ENCODE measurements around the gene HSDL1. TPM values are rescaled to one million over a fixed set of nuclear protein-coding genes. Genes with fewer than 3 reads are reported as not detected.

HSDL1 gene
- total RNA-seq (2022; extraction: Qiagen RNA extraction): 17.5 to 19.9 TPM (median 17.8 TPM) in 5 replicates

DNA sequence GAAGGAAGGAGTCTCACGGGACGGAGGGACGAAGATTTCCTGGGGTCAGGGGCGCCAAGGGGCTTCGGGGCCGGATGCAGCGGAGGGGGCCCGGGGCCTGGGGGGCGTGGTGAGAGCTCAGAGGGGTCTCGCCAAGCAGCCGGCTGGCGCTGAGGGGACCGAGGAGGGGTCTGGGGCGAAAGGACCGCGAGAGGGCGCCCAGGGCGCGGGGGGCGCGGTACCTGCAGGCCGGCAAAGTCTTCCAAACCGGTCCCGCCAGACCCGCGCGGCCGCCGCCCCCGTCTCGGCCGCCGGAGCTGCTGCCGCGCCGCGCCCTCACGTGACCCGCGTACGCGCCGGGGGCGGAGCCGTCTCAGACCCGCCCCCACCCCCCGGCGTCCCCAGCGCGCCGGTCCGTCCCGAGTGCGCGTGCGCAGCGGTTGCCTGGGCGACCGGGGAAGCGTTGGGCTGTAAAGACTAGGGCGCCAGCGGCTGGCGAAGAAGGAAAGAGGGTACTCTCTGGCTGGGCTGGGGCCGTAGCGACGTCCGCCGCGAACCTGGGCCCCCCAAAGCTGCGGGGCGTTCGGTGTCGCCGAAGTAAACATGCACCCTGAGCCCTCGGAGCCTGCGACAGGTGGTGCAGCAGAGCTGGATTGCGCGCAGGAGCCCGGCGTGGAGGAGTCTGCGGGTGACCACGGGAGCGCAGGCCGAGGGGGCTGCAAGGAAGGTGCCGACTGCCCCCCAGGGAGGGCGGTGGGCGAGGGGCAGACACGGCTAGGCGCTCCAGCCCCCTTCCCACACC, at the start of gene HSDL1, which contains the start of gene DNAAF1:
HSDL1 (minus strand) TSS at position 319 of the 781 bp plus-strand sequence. CDS start 13,856 bp downstream, outside the sequence.
DNAAF1 (plus strand) TSS at position 450 of the 781 bp plus-strand sequence; CDS start at position 583, 133 bp downstream.

DNA sequence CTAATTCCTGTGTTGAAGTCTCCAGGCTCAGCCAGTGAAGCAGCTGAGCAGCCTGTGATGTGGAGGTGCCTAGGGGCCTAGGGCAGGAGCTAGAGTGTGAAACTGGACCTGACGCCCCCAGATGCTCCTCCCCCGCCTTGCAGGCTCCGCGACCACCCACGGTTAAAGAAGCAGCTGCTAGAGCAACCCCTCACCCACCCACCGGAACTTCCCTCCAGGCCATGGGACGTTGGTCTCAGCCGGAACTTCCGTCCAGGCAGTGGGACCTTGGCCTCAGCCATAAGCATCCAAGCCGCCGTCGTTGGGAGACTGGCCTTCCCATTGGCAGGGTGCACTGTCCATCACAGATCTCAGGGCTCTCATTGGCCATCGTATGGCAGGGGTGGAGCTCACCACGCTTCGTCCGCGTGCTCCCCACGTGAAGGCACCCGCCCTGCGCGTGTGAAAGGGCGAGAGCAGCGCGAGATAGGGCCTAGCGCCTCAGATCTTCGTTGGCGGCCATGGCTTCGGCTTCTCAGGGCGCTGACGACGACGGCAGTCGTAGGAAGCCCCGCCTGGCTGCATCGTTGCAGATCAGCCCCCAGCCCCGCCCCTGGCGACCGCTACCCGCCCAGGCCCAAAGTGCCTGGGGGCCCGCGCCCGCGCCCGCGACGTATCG, 45.9 kb upstream of the HSDL1 start, which contains the start of gene ADAD2:
ADAD2 (plus strand) TSS at position 427 of the 658 bp plus-strand sequence; CDS start at position 501, 74 bp downstream.

GRCh38 chr16:84186685-84187437, 41.9 kb upstream of the HSDL1 start, which contains the start of gene TAF1C:
TAF1C (minus strand) TSS chr16:84187057; CDS start chr16:84184988, 2,069 bp downstream.

GRCh38 chr16:84116720-84117493, 28.1 kb downstream of the HSDL1 start, which contains the start of gene MBTPS1:
MBTPS1 (minus strand) TSS chr16:84116942; CDS start chr16:84101783, 15,159 bp downstream.

Other genes starting within 250 kb of the HSDL1 start
- 1.1 to 2.2 TPM (median 1.9 TPM) in 5 replicates for gene MLYCD, start 246.1 kb downstream of the HSDL1 start, total RNA-seq (2022; extraction: Qiagen RNA extraction)
- gene OSGIN1, start 191.9 kb downstream of the HSDL1 start, total RNA-seq (2022; extraction: Qiagen RNA extraction): 14.9 to 30.1 TPM (median 16.3 TPM) in 5 replicates
- 1.4 to 3.0 TPM (median 2.6 TPM) in 5 replicates for gene NECAB2, start 176.9 kb downstream of the HSDL1 start, total RNA-seq (2022; extraction: Qiagen RNA extraction)
- gene SLC38A8, start 102.4 kb downstream of the HSDL1 start, total RNA-seq (2022; extraction: Qiagen RNA extraction): 0.09 TPM in 1 of 5 replicates, not detected in the others
- 39.6 to 45.8 TPM (median 42.6 TPM) in 5 replicates for gene MBTPS1, start 28.2 kb downstream of the HSDL1 start, total RNA-seq (2022; extraction: Qiagen RNA extraction)
- gene DNAAF1, start 131 bp upstream of the HSDL1 start, total RNA-seq (2022; extraction: Qiagen RNA extraction): 0.21 to 0.48 TPM (median 0.34 TPM) in 5 replicates
- 20.2 to 32.4 TPM (median 29.6 TPM) in 5 replicates for gene TAF1C, start 41.9 kb upstream of the HSDL1 start, total RNA-seq (2022; extraction: Qiagen RNA extraction)
- gene ADAD2, start 46.0 kb upstream of the HSDL1 start, total RNA-seq (2022; extraction: Qiagen RNA extraction): 0.05 TPM in 1 of 5 replicates, not detected in the others
- not detected in 5 replicates for gene KCNG4, start 94.8 kb upstream of the HSDL1 start, total RNA-seq (2022; extraction: Qiagen RNA extraction)
- gene WFDC1, start 149.7 kb upstream of the HSDL1 start, total RNA-seq (2022; extraction: Qiagen RNA extraction): 0.16 TPM in 1 of 5 replicates, not detected in the others
- gene ATP2C2, start 223.4 kb upstream of the HSDL1 start, total RNA-seq (2022; extraction: Qiagen RNA extraction): 0.08 to 0.22 TPM (median 0.15 TPM) in 5 replicates

All from A549 treated with AZD2906 at 1 μM for 4 hours (cell line).